8988T (cell line): Measurements from ENCODE around the gene AMBP.

Source experiments
- DNase-seq: peaks from one replicate; pipeline ENCODE4 v3.0.0; 2011

The AMBP gene

DNA sequence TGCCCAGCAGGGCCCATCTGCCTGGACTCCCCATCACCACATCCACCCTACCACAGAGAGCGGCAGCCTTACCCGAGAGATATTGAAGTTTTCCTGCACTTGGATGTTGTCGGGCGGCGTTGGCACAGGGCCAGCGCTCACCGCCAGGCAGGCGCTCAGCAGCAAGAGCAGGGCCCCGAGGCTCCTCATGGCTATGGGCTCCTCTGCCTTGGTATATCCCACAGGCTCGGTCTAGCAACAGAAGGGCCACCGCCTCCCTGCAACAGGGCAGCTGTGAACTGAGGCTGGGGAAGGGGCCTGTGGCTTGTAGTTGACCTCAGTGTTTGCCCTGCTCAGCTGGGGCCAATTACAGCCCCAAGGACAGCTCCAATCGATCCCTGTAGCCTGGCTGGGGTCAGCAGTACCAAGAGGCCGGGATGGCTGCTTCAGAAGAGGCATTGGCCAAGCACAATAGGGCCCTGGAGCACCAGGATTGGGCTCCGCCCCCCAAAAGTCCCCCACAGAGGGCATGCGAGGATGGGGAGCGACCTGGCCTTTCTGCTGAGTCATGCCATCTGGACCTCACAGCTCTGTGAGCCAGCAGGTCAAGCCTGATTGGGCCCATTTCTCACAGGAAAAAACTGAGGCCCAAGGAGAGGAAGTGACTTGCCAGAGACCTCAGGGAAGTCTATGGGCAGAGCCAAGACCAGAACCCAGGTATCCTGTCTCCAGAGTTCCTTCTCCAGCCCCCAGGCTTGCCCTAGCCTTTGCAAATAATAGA, at the start of gene AMBP:
Gene AMBP, minus strand, starts transcription at position 280 of the 760 bp plus-strand sequence. Its CDS starts 91 bp downstream, at position 189.
- DNase-seq = no peak

DNA sequence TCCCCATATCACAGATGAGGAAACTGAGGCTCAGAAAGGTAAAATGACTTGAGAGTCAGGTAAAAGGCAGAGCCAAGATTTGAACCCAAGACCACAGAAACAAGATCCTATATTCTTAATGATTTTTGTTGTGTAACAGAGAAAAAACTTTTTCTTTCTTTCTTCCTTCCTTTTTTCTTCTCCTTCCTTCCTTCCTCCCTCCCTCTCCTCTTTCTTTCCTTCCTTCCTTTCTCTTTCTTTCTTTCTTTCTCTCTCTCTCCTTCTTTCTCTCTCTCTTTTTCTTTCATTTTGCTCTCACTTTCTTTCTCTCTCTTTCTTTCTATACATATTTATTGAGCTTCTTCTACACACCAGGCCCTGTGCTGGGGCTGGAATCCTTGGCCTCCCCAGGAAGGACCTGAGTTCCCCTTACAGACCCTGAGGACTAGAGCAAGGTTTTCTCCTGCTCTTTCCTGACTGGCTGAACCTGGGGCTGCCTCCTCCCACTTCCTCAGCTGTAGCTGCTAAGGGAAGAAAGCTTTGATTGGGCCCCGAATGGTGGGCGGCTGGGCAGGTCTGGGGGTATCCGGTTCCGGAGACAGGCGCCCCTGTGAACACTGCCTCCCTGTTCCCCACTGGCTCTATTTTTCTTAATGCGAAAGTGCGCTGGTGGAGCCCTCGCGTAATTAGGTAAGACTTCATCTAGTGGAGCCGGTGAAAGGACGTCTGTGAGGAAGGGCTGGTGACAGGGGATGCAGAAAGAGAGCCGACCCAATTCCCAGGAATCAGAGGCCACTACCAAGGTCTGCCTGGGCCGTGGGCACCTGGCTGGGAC, 48.4 kb upstream of the AMBP start:
- DNase-seq = no peak

DNA sequence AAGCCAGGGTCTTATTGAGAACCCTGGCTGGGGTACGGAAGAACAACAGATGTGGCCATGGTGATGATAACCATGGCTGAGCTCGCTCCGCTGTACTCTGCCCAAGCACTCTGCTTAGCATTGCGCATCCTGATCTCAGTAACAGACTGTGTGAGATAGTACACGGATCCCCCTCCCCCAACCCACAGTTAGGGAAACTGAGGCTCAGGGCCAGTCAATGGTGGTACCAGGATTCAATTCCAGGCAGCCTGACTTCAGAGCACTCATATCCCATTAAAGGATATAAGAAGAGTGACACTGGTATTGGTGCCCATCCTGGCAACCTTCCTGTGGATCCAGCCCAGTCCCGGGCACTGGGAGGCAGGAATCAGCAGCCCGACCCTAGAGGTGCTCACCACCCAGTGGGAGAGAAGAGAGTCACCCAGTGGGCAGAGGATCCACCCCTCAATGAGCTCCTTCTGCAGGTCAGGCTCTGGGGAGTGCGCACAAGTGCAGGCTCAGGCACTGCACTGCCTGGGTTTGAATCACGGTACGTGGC, 47.4 kb upstream of the AMBP start:
- no peak for DNase-seq

DNA sequence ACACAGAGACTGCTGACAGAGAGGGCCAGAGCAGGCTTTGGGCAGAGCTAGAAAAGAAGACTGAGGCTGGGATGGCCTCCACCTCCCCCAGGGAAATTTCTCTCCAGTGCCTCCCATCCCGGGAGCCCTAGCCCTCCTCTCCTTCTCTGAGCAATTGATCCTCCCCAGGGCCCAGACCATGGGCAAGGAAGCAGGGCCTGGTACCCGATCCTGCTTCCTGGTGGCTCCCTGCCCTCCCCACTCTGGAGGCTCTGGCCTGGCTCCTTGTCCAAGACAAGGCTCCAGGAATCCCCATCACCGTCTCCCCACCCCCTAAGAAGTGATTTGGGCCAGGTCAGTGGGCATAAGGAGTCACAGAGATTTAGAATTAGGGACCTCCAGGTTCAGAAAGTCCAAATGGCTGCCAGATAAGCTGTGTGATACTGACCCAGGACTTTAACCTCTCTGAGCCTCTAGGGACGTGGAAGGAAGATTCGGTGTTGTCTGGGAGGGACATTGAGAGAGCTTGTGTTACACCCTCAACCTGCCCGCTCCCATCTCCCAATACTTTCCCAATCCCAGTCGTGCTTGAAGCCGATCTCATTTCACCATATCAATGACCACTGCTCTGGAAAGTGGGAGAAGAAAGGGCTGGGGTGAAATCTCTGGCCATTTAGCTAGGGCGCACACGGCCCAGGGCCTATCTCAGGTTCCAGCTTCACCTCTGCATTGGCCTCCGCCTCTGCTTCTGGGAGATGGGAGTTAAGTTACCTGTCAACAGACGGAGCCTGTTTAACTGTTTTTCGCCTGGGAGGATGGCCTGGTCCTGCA, 46.8 kb upstream of the AMBP start:
- no peak for DNase-seq

DNA sequence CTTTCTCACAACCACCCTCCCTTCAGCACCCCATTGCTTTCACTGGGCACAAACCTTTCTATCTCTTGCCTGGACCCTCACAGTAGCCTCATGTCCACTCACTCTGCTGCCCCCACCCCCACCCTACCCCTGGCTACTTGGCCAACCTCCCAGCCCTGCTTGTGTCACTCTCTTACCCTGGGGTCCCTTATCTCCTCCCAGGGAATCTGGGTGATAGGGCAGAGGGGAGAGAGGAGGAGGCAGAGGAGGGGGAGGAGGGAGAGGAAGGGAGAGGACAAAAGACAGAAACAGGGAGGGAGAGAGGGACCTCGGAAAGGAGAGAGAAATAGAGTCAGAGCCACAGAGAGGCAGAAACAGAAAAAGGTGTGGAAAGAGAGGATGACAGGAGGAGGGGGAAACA, 46.0 kb upstream of the AMBP start:
- DNase-seq = no peak

DNA sequence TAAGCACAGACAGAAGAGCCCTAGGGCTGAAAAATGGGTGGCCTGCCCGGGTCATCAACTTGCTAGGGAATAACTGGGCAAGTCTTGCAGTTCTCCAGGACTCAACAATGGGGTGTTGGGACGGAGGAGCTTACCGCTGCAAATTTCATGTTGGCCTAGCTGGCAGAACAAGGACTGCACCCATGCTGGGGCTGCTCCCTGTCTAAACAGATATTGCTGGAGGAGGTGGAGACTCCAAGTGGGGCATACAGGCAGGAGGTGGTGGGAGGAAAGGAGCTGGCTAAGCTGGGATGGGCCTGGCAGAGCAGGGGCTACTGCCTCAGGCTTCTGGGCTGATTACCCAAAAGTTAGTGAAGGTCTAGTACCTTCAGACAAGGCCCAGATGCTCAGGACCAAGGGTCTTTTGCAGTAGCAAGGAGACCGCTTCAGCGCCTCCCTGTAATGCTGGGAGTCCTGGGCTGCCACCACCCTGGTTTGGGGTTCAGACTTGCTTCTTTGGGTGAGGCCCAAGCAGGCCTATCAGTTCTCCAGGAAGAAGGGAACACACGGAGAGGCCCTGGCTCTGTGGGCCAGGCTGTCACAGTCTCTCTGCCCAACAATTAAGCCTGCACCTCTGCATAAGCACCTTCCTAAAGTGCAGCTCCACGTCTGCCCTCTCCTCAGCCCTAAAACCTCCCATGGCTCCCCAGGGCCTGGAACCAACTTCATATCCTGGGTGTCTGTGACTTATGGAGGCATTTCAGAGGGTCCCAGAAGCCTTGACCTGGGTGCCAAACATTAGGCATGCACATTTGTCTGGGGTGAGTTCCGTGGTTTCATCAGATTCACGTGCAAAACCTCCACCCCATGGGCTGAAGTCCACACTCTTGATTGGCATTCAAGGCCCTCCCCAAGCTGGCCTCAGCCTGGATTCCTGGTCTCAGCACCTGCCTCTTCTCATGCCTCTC, 45.2 kb upstream of the AMBP start:
- no peak for DNase-seq

DNA sequence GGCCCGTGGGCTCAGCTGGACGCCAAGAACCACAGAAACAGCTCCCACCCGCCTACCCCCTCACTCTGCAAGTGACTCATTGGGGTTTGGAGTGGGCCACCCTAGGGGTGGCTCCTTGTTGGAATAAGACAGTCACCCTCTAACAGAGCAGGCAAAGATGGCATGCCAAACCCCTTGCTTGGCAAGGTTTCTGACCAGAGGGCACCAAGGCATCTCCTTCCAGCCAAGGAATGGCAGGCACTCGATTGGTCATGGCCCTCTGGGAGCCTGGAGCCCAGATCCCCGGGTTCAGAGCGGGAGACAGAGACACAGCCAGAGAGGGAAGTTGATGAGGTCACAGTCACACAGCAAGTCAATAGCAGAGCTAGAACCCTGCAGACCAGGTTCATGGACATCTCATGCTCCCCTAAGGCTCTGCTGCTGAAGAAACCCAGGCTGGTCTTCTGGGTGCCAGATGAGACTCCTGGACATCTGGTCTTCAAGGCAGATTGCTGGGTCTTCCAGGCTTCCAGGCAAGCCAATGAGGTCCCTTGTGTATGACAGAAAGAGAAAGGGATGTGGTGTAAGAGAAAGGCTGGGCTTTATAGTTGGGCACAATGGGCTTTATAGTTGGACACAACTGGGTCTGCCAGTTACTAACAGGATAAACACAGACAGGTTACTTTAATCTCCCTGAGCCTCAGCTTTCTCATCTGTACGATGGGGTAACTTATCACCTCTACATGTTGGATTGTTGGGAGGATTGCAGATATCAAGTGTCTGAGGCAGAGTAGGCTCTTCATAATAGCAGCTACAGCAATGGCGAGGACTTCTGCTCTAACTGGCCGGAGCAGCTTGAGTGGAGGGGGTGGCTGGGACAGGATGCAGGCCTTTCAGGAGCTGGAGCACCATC, 44.3 kb upstream of the AMBP start:
- DNase-seq = no peak

DNA sequence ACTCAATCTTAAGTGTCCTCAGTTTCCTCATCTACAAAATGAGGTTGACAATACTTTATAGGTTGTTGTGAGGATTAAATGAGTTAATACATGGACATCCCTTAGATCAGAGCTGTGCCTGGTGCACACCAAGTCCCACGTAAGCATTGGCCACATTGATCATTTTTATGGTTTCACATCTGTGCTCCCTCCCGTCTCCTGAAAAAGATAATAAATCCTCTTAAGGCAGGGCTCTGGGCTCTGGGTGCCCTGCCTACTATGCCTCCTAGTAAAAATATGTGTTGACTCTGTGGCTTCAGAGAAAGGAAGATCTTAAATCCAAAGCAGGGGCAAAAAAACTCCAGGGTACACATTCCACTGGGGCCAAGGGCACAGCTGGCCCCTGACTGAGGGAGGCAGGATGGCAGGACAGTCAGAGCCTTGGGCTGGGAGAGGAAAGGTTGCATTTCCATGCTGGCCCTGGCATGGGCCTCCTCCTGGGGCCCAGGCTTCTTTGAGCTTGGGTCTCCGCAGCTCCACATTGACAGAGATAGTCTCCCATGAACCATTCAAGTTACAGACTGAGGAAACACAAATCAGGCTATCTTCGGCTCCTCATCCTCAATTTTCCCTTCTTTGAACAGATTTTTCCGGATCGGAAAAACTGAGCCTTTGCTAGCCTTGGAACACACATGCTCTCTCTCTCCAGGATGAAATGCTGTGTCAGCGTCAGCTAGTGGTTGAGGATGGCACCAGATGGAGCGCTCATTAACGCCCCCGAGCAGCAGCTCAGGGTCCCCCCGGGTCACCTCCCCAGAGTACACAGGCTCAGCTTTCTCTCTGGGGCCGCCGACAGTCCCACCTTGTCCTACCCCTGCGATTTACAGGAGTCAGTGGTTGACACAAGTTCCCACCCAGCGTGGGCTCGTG, 43.4 kb upstream of the AMBP start:
- DNase-seq = no peak

DNA sequence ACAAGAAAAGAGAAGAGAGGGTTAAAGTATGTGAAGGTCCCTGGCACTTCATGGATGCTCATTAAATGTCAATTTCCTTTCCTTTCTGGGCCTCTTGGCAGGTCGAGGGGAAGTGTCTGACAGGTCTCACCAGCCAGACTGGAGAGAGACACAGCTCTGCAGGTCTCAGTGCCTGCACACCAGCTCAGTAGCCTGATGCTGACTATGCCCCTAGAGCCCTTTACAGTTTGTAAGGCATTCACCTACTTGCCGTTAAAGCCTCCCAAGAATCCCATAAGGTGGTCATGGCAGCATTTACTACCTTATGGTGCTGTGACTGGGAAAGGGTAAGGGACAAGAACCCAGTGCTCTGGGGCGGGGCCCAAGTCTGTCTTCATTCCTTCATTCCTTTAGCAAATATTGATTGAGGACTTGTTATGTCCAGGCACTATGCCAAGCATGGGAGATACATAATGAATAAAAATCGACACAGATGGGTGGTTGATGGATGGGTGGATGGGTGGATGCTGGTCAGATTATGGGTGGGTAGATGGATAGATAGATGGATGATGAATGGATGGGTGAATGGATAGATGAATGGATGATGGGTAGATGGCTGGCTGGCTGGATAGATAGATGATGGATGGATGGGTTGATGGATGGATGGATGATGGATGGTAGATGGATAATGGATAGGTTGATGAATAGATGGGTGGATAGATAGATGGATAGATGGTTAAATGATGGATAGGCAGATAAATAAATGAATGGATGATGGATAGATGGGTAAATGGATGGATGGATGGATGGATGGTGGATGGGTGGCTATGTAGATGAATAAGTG, 42.3 kb upstream of the AMBP start:
- no peak for DNase-seq

DNA sequence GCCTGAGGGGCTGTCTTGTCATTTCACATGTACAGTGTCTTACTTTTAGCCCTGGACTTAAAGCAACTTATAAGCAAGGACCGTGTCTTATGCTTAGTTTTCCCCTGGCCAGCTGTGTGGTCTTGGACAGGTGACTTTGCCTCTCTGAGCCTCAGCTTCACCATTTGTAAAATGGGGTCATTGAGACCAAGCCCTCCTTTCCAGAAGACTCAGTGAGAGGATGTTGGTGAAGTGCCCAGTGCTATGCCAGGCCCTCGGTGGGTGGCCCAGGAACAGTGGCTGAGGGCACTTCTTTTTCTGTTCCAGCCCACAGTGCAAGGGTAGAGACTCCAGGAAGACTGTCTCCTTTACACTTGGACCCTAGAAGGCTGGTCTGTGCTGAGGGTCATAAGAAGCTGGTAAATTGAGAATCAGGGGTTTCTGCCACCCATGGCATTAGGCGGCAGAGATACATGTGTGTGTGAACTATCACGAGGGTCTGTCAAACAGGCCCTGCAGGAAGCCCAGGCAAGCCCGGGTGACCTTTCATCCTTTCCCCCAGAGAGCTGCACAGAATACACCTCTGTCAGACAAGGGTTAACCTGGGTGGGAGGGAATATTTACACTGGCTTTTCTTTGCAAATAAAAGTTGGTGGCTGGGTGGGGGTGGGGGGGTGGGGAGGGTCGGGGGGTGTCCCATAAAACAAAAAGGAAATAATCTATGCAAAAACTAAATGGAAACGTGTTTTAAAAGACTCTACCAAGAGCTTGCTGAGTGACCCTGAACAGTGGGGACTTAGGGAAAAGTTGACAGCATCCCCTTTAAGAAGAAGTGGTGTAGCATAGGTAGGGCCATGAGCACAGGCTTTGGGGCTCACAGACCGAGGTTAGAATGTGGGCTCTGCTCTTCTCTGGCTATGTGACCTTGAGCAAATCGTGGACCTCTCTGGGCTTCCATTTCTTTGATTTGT, 41.4 kb upstream of the AMBP start:
- no peak for DNase-seq

DNA sequence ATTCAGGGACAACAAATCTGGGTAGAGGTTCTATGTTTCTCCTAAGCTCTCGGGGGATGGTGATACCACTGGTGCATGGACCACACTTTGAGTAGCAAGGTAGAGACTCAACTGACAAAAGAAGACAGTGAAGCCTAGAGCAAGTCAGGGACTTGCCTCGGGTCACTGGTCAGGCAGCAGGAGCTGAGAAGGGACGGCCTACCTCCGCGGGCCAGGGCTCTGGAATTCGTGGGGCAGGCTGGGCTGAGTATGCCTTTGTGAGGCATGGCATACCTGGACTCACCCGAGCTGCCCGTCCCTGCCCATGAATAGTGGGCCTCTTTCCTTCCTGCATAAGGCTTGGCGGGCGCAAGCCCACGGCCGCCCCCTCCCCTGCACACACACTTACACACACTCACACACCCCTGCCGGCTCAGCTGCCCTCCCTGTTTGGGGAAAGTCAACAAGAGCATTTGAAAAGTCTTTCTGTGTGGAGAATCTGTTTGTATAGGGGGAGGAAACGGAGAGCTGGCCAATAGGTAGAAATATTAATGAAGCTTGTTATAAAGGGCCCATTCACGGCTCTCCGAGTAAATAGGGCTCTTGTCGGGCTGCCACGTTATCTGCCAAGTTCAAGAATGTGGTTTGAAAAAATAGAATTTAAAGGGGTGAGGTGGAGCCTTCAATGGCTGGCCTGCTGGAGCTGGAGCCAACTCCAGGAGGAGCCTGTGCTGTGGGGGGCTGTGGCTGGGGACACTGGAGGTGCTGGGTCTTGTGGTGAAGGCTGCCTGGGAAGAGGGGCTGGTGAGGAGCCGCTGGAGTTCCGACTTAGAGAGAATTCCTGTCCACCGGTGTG, 40.1 kb upstream of the AMBP start:
- no peak for DNase-seq

DNA sequence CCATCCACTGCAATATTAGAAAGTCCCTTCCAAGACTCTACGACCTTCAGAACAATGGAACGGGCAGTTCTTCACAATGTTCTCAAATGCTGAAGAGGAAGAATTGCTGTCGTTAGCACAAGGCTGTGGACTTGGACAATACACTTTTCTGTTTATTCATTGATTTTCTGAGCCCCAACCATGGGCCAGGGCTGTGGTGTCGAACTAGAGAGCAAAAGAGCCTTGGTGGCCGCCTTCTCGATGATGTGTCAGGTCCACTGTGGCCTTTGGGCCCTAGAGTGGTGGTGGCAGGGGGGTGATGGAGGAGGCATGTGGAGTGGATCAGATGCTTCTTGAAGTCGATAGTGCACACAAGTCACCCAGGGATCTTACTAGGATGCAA, 39.5 kb upstream of the AMBP start:
- DNase-seq = no peak

DNA sequence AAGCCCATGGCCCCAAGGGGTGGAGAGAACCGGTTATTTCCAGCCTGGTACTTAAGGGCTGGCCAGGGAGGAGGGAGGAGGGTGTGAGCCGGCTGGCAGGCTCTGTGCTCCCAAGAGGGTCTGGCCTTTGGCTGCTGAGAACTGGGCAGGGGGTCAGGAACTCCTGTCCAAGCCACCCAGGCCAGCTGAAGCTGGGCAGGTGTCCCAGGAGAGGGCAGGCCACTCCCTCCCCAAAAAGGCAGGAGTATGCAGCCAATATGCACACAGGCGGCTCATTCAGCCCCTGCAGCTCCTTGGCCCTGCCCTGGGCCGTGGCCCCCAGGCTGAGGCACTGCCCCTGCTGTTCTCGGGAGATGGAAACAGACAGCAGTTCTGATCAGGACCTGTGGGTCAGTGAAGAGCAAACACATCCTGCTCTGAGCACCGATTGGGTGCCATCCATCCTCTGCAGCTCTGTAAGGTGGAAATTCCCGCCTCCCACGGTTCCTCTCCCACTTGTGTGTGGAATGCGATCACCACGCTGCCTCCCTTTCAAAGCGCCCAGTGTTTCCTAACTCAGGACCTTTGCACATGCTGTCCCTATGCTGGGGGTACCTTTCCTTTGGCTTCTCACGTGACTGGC, 38.1 kb upstream of the AMBP start:
- no peak for DNase-seq

DNA sequence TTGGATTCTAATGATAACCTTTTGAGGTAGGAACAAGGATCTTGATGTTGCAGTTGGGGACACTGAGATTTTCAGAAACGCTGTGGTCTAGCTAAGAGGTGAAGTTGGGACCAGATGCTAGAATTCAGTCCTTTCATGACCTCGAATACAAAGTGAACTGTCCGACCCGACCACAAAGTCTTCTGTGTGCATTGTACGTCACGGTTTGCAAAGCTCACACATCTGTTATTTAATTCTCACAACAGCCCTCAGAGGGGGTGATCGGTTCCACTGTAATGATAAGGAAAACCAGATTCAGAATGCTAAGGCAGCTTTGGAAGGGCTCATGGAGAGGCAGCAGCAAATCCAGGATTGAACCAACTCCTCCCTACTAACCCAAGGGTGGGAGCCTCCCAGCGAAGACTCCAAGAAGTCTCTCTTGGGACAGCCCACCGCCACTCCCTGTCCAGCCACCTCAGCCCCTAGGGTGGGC, 37.6 kb upstream of the AMBP start:
- no peak for DNase-seq

DNA sequence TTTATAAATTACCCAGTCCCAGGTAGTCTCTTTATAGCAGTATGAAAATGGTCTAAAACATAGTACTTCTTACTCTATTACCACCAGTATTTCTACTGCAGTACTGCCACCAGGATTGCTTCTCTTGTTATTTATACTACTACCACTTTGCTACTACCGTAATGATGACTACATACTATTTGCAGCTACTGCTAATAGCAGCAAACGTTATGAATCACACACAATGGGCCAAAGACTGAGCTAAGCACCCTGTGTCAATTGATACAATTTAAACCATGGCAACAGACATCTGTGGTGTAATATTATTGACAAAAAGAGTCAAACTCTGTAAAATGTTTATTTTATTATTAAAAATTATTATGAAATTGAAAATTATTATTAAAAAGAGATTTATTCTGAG, 36.3 kb upstream of the AMBP start:
- DNase-seq = no peak
